ENCODE data around the gene HNMT. TPM values are rescaled to one million over a fixed set of nuclear protein-coding genes. Genes with fewer than 3 reads are reported as not detected.
A peak's percentile ranks its signal among the peaks of the same experiment; 100 is the strongest.
"Not testable (repeated sequence)": the region's sequence is repeated elsewhere in the genome, so short reads cannot be mapped to it uniquely, and the experiment has no call there.

The HNMT gene
- total RNA-seq, 1 donor from 2014 or later: 1.4 TPM

- DNase-seq (ENCODE audit: low read depth in 2 of 2): no peak
Measured at GRCh38 chr2:137945229-137945628, 19.0 kb upstream of the HNMT start.

DNA sequence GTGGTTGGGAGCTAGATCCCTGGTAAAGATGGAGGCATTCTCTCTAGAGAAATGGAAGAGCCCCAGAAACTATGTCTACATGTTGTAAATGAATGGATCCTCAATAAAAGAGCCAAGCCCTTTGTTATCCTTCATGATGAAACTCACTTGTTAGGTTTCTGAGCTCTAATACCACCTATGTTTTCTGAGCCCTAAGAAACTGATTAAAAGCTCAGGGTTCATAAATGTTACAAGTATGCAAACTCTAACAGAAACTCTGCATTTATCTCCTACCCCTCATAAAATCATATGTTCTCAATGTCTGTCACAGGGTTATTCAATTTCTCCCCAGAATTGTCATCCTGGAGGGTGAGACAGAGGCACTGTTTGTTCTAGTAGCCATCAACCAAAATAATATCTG, 18.0 kb upstream of the HNMT start:
- DNase-seq (ENCODE audit: low read depth in 2 of 2): no peak

- no peak for DNase-seq (ENCODE audit: low read depth in 2 of 2)
Measured at GRCh38 chr2:137947032-137947727, 17.1 kb upstream of the HNMT start.

GRCh38 chr2:137947728-137948336, 16.4 kb upstream of the HNMT start:
- DNase-seq (ENCODE audit: low read depth in 2 of 2): peak; percentile 84 to 87

- no peak for DNase-seq (ENCODE audit: low read depth in 2 of 2)
Measured at GRCh38 chr2:137948894-137949293, 15.4 kb upstream of the HNMT start.

DNA sequence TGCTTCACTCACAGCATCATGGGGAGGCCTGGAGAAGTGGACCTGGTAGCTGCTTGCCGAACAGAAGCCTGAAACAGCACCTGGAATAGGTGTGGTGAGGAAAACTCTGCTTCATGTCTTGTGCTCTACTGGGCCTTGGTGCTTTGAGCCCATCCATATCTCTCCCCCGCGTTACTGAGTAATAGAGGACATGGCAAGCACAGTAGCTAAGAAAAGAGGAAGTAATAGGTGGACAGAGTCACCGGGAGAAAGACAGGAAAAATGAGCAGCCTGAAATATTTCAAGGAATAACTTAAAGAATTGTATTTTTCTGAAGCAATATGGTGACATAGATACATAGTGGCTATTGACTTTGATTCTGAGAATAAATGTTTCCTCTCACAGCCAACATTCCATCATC, 14.0 kb upstream of the HNMT start:
- no peak for DNase-seq (ENCODE audit: low read depth in 2 of 2)

DNA sequence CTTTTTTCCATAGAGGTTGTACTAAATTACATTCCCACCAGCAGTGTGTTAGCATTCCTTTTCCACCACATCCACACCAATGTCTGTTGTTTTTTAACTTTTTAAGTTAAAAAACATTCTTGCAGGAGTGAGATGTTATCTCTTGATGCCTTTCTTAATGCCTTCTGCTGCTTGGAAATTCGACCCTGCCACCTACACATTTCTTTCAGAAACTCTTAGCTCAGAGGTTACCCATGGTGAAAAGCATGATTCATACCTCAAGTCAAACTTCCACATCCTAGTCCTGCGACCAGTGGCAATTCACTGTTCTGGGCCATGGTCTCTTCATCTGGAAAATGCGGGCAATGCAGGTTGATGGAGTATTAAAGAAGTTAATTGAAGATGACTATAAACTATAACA, 12.7 kb upstream of the HNMT start:
- no peak for DNase-seq (ENCODE audit: low read depth in 2 of 2)

DNA sequence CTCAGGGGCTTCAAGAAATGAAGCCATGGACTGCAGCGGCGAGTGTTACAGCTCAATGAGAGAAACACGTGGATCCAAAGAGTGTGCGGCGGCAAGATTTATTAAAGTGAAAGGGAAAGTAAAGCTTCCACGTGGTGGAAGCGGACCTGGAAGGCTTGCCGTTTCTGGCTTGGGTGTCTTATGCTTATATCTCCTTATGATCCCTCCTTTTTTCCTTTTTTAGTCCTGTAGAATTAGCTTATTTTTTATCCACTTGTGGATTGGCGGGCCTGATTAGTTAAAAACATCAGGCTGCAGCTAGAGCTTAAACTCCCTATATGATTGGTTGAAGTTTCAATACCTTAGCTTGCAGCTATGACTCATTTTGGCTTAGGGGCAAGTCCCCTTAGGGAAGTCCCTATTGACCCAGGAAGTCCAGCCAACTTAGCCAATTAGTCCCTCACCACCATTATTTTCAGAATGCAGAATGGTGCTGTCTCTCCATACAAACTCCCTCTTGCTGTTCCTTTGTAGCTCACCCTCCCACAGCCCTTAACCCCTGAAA, 11.6 kb upstream of the HNMT start:
- DNase-seq (ENCODE audit: low read depth in 2 of 2): no peak

DNA sequence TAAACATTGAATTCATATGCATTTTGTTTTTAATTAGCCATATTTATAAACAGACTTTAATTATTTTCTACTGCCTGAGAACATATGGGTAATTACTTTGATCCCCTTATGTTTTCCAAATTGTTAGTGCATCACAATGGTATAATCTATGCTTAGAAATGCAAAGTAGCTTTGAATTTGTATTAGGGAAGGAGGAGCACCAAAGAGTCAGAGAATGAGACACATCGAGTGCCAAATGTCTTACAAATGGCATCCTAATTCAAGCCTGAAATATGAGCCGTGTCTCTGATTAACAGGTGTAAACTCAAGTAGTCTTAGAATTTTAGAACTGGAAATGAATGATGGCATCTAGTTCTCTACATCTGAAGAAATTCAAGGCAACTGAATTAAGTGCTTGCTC, 8.7 kb upstream of the HNMT start:
- no peak for DNase-seq (ENCODE audit: low read depth in 2 of 2)

DNA sequence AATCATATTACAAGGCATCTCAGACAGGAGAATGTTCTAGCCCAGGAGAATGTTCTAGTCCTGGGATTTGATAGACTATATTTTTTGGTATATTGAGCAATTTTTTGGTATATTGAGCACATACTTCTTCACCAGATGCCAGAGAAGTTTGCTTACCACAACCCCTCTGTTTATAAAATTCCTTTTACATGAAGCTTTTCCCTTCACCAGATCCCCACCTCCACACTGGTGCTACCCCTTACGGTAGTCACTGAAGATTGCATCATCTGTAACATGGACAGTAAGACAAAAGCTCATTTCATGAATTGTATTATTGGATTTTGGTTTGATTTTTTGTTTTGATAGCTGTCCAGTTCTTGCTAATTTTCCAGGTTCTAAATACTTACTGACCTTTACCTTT, 7.2 kb upstream of the HNMT start:
- peak in 1 of 2 donors; percentile 37 for DNase-seq (ENCODE audit: low read depth in 2 of 2)

GRCh38 chr2:137959166-137959565, 5.1 kb upstream of the HNMT start:
- no peak for DNase-seq (ENCODE audit: low read depth in 2 of 2)

DNA sequence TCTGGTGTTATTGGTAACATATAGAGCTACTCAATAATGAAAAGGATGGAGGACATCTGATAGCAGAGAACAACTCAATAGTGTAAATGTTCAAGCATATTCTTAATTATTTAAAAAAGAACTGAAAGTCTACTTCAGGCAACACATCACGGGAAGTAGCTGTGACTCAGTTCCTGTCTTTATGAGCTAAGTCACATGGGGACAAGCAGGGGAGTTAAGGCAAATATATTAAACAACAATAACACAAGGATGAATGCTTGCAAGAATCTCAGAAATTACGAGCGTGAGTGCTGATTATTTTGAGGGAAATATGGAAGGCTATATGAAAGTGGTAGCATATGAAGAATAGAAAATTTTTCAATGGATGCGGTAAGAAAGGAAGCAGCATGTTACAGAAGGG, 4.0 kb upstream of the HNMT start:
- DNase-seq (ENCODE audit: low read depth in 2 of 2): peak; percentile 10 to 83

GRCh38 chr2:137961602-137962001, 2.7 kb upstream of the HNMT start:
- no peak for DNase-seq (ENCODE audit: low read depth in 2 of 2)

- DNase-seq (ENCODE audit: low read depth in 2 of 2): peak in 1 of 2 donors; percentile 3
Measured at GRCh38 chr2:137963535-137964065, 673 bp upstream of the HNMT start.

GRCh38 chr2:137964859-137965459, 686 bp downstream of the HNMT start:
- DNase-seq (ENCODE audit: low read depth in 2 of 2): peak in 1 of 2 donors; percentile 1

DNA sequence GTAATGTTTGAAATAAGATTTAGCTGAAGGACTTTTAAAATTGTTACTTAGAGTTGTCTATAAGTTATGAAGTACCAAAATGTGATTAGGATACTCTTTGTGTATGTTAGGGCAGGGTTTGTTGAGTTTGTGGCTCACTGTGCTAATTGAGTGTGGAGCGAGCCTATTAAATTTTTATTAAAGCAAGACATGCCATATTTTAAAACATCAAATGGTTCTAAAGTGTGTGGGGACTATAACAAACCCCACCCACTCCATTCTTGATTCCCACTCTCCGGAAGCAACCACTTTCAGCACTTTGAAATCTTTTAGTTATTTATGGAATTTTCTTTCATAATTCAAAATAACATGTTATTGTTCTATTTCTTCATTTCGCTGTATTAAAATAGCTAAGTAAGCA, 1.8 kb downstream of the HNMT start:
- DNase-seq (ENCODE audit: low read depth in 2 of 2): no peak

DNA sequence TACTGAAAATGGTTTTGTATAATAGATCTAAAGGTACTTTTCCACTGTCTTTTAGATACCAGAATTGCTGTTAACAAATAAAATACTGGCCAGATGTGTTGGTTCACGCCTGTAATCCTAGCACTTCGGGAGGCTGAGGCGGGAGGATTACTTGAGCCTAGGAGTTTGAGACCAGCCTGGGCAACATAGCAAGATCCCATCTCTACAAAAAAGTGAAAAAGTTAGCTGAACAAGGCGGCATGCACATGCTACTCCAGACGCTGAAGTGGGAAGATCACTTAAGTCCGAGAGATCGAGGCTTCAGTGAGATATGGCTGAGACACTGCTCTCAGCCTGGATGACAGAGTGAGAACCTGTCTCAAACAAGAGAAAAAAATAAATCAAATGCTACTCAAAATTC, 2.8 kb downstream of the HNMT start:
- DNase-seq (ENCODE audit: low read depth in 2 of 2): no peak

DNA sequence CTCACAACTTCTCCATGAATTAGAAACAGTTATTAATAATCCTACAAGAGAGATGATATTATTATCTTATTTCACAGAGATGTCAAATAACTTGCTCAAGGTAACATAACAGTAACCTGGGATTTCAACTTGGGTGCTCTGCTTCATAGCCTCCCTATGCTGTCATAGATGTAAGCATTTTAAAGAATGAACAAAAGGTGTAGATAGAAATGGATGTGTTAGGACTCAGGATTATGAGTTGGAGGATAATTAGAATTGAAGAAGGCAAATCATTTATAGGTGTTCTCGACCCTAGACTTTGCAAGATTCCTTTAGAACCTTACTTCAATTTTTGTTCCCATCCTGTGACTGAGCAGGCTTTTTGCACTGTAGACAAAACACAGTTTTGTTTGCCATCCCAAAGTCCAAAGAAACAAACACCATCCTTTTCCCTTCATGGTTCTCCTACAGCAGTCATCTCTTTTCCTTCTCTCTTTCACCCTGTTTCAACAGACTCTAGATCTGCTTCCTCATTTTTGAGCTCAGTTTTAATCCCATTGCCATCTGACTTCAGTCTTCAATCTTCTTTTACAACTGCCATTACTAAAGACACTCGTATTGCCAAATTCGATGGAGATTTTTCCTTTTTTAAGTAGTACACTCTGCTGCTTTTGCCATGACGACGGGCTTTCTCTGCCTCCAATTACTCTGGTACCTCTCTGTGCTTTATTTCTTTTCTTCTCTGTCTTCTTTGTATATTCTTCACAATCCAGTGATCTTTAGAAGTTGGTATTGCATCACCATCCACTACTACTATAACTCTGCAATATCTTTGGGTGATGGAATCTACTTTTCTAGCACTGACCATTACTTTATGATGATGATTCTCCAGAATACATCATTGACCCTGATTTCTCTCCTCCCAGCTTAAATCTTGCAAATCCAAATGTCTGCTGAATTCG, 4.5 kb downstream of the HNMT start:
- no peak for DNase-seq (ENCODE audit: low read depth in 2 of 2)

DNA sequence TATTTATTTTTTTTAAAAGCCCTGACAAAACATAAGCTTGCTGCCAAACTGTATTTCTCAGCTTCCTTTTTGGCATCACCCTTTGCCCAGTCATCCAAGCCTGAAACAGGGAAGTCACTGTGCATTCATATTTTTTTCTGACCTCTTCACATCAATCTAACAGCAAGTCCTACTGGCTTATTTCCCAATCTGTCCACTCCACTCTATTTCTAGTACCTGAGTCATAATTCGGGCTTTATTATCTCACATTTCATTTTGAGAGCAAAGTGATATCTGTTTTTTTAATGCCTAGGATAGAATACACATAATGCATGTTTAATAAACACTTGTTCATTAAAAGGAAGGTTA, 5.1 kb downstream of the HNMT start:
- DNase-seq (ENCODE audit: low read depth in 2 of 2): peak; percentile 96 to 97

DNA sequence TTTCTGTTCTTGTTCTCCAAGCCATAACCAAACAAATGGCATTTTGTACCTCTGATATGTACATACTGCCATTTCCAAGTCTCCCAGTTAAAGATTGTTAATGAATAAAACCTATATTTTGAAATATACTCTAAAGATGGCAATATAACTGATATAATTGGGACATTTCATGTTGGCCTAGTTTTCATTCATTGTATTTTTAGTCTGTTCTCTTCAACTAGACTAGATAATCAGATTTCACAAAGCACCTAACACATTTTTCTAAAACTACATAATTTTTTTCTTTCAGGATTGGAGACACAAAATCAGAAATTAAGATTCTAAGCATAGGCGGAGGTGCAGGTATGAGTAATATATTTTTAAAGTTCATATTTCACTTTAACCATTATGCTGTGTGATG, 5.6 kb downstream of the HNMT start:
- no peak for DNase-seq (ENCODE audit: low read depth in 2 of 2)

GRCh38 chr2:137971259-137971658, 7.0 kb downstream of the HNMT start:
- DNase-seq (ENCODE audit: low read depth in 2 of 2): not testable (repeated sequence)

- DNase-seq (ENCODE audit: low read depth in 2 of 2): no peak
Measured at GRCh38 chr2:137973280-137973679, 9.0 kb downstream of the HNMT start.
